K562 (cell line): Measurements from ENCODE around the gene DPP8. TPM values are rescaled to one million over a fixed set of nuclear protein-coding genes. Genes with fewer than 3 reads are reported as not detected.
A peak's percentile ranks its signal among the peaks of the same experiment; 100 is the strongest.

ENCODE experiments used
- DDX20 ChIP-seq: fragments of 450-650 bp; IDR thresholded peaks from 2 replicates; pipeline ENCODE4 v1.6.1; 2016; ENCODE audit warnings: missing genetic modification characterization, low read depth, mild to moderate bottlenecking, missing compliant biosample characterization, moderate library complexity
- FOXJ2 ChIP-seq: fragments of 200-800 bp; sonication (Bioruptor generic); IDR thresholded peaks from 2 replicates; pipeline ENCODE4 v1.6.1; 2016; ENCODE audit warnings: missing genetic modification characterization, missing compliant biosample characterization
- JUND ChIP-seq, 2 experiments: IDR thresholded peaks; 2 replicates in 1 of 2; 3 replicates in 1 of 2; pipeline ENCODE4 v1.6.1; 2011; ENCODE audit warnings: borderline replicate concordance in 2 of 2, low read depth in 2 of 2, low read length in 2 of 2, improper control_type of control experiment in 1 of 2, missing biosample characterization in 1 of 2, missing genetic modification characterization in 1 of 2, missing genetic modification reagents in 1 of 2
- PURB ChIP-seq: sonication (generic); formaldehyde crosslinking; IDR thresholded peaks from 2 replicates; pipeline ENCODE4 v1.9.0; 2021; ENCODE audit warnings: low read depth, mild to moderate bottlenecking, missing genetic modification reagents
- SIX5 ChIP-seq, 2 experiments: IDR thresholded peaks; 2 replicates each; pipeline ENCODE4 v1.6.1; 2011; ENCODE audit warnings: low read length in 2 of 2, borderline replicate concordance in 1 of 2, low read depth in 1 of 2, mild to moderate bottlenecking in 1 of 2, moderate library complexity in 1 of 2; ENCODE audit not compliant: insufficient read depth in 1 of 2
- TEAD1 ChIP-seq, 2 experiments: fragments of 450-650 bp in 1 of 2; sonication (generic) in 1 of 2; formaldehyde crosslinking; IDR thresholded peaks; 2 replicates each; pipeline versions ENCODE4 v1.4.0 to v1.8.0; 2020 to 2022; ENCODE audit warnings: mild to moderate bottlenecking in 2 of 2, missing genetic modification reagents in 1 of 2
- ZNF274 ChIP-seq: IDR thresholded peaks from 2 replicates; pipeline ENCODE4 v1.6.1; 2011; ENCODE audit warnings: low read depth, mild to moderate bottlenecking, low read length, moderate library complexity, borderline replicate concordance
- polyA plus RNA-seq, 8 experiments: library from polyadenylated mRNA; depleted of rRNA in 4 of 8; stranded (reverse) in 5 of 8; unstranded in 3 of 8; fragments of >200 nt; fragmentation: Nextera tagmentation in 2 of 8; fragmentation: Illumina TruSeq in 1 of 8; extraction: Ambion mirVana in 2 of 8; extraction: Trizol in 1 of 8; gene quantifications; 2 replicates each; pipeline versions ENCODE4 v1.2.1 to v1.2.3, GENCODE V29; 2011 to 2014; ENCODE audit warnings: inconsistent platforms in 1 of 8, missing spikeins in 1 of 8
- total RNA-seq, 7 experiments: library from RNA; depleted of rRNA in 6 of 7; stranded (reverse); fragments of >200 nt in 6 of 7; fragmentation: Illumina TruSeq in 2 of 7; extraction: Trizol in 2 of 7; gene quantifications; 2 replicates each; pipeline versions ENCODE4 v1.2.1 to v1.2.3, GENCODE V29; 2011 to 2021; ENCODE audit warnings: low replicate concordance in 1 of 7
- TF ChIP-seq, protein P1 (sequence below), 3 experiments: fragments of 200-800 bp in 1 of 3; fragments of 250-450 bp in 1 of 3; fragments of 450-650 bp in 1 of 3; sonication (Bioruptor Pico) in 1 of 3; sonication (Bioruptor generic) in 1 of 3; formaldehyde crosslinking in 1 of 3; IDR thresholded peaks; 2 replicates each; pipeline versions ENCODE4 v1.6.1 to v1.8.0; 2016 to 2022; ENCODE audit warnings: mild to moderate bottlenecking in 2 of 3, missing genetic modification characterization in 2 of 3, missing compliant biosample characterization in 1 of 3, moderate library complexity in 1 of 3
- TF ChIP-seq, protein P2 (sequence below): IDR thresholded peaks from 2 replicates; pipeline ENCODE4 v1.6.1; 2016; ENCODE audit warnings: missing genetic modification characterization, missing compliant biosample characterization
- TF ChIP-seq, protein P3 (sequence below): sonication (generic); formaldehyde crosslinking; IDR thresholded peaks from 2 replicates; pipeline ENCODE4 v1.8.1; 2023; ENCODE audit warnings: missing genetic modification reagents, mild to moderate bottlenecking, borderline replicate concordance
- TF ChIP-seq, protein P4 (sequence below): fragments of 450-650 bp; conservative IDR thresholded peaks from 2 replicates; pipeline ENCODE4 v1.6.1; 2016; ENCODE audit warnings: missing genetic modification characterization, low read depth, mild to moderate bottlenecking, missing compliant biosample characterization, moderate library complexity

The DPP8 gene
- total and polyA plus RNA-seq, 9 of the 15 experiments (the other 6 are each of a cell fraction or from before 2014, with no cell fraction given): 5.5 to 36.7 (median 20.7) TPM

DNA sequence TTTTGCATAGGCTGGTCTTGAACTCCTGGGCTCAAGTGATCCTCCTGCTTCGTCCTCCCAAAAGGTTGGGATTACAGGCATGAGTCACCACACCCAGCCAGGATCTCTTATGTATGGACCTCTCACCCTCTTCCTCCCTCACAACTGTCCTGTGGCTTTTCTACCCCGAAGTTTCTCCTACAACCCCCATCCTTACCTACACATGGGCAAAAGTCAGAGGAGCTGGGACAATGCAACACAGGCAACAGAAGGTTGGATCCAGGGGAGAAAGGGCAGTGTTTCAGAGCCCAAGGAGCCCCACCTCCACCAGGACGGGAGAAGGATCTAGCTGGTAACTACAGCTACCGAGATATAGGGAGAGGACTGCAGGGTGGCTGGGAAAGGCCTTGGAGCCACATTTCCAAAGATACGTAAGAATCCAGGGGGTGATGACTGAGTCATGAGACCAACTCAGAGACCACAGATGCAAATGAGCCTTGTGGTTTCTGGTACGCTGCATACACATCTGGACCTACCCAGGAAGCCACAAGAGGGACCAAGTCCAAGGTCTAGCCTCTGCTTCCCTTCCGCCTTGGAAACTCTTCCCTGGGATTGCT lies 108.4 kb downstream of the DPP8 start (continued):
- TF ChIP-seq, protein P1, sequence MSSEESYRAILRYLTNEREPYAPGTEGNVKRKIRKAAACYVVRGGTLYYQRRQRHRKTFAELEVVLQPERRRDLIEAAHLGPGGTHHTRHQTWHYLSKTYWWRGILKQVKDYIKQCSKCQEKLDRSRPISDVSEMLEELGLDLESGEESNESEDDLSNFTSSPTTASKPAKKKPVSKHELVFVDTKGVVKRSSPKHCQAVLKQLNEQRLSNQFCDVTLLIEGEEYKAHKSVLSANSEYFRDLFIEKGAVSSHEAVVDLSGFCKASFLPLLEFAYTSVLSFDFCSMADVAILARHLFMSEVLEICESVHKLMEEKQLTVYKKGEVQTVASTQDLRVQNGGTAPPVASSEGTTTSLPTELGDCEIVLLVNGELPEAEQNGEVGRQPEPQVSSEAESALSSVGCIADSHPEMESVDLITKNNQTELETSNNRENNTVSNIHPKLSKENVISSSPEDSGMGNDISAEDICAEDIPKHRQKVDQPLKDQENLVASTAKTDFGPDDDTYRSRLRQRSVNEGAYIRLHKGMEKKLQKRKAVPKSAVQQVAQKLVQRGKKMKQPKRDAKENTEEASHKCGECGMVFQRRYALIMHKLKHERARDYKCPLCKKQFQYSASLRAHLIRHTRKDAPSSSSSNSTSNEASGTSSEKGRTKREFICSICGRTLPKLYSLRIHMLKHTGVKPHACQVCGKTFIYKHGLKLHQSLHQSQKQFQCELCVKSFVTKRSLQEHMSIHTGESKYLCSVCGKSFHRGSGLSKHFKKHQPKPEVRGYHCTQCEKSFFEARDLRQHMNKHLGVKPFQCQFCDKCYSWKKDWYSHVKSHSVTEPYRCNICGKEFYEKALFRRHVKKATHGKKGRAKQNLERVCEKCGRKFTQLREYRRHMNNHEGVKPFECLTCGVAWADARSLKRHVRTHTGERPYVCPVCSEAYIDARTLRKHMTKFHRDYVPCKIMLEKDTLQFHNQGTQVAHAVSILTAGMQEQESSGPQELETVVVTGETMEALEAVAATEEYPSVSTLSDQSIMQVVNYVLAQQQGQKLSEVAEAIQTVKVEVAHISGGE (CRISPR knock-in tag; IDR thresholded peaks at IDR 0.05): peak in 1 of 3 experiments; percentile 54; a peak in 1 of 6 replicates
- TF ChIP-seq JUND (IDR thresholded peaks at IDR 0.05; ENCODE audit: borderline replicate concordance, low read depth, low read length) (peak; percentile 3; the same call in 1 of the 2 replicates), JUND (tag; IDR thresholded peaks at IDR 0.05; ENCODE audit: borderline replicate concordance, low read depth, low read length) (no peak), SIX5 (IDR thresholded peaks at IDR 0.05; ENCODE audit: borderline replicate concordance in 1 of 2, insufficient read depth in 1 of 2, low read depth in 1 of 2, low read length in 2 of 2) (no peak), TEAD1 (CRISPR knock-in tag; IDR thresholded peaks at IDR 0.05) (0 out of 4 replicates have a peak, but pooled peaks of 1 of the 2 experiments have one; percentile 19), ZNF274 (no peak), FOXJ2 (tag) (no peak), DDX20 (tag) (no peak), PURB (CRISPR knock-in tag) (no peak)
- TF ChIP-seq, protein P2, sequence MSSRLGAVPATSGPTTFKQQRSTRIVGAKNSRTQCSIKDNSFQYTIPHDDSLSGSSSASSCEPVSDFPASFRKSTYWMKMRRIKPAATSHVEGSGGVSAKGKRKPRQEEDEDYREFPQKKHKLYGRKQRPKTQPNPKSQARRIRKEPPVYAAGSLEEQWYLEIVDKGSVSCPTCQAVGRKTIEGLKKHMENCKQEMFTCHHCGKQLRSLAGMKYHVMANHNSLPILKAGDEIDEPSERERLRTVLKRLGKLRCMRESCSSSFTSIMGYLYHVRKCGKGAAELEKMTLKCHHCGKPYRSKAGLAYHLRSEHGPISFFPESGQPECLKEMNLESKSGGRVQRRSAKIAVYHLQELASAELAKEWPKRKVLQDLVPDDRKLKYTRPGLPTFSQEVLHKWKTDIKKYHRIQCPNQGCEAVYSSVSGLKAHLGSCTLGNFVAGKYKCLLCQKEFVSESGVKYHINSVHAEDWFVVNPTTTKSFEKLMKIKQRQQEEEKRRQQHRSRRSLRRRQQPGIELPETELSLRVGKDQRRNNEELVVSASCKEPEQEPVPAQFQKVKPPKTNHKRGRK (tag): no peak
- TF ChIP-seq, protein P3, sequence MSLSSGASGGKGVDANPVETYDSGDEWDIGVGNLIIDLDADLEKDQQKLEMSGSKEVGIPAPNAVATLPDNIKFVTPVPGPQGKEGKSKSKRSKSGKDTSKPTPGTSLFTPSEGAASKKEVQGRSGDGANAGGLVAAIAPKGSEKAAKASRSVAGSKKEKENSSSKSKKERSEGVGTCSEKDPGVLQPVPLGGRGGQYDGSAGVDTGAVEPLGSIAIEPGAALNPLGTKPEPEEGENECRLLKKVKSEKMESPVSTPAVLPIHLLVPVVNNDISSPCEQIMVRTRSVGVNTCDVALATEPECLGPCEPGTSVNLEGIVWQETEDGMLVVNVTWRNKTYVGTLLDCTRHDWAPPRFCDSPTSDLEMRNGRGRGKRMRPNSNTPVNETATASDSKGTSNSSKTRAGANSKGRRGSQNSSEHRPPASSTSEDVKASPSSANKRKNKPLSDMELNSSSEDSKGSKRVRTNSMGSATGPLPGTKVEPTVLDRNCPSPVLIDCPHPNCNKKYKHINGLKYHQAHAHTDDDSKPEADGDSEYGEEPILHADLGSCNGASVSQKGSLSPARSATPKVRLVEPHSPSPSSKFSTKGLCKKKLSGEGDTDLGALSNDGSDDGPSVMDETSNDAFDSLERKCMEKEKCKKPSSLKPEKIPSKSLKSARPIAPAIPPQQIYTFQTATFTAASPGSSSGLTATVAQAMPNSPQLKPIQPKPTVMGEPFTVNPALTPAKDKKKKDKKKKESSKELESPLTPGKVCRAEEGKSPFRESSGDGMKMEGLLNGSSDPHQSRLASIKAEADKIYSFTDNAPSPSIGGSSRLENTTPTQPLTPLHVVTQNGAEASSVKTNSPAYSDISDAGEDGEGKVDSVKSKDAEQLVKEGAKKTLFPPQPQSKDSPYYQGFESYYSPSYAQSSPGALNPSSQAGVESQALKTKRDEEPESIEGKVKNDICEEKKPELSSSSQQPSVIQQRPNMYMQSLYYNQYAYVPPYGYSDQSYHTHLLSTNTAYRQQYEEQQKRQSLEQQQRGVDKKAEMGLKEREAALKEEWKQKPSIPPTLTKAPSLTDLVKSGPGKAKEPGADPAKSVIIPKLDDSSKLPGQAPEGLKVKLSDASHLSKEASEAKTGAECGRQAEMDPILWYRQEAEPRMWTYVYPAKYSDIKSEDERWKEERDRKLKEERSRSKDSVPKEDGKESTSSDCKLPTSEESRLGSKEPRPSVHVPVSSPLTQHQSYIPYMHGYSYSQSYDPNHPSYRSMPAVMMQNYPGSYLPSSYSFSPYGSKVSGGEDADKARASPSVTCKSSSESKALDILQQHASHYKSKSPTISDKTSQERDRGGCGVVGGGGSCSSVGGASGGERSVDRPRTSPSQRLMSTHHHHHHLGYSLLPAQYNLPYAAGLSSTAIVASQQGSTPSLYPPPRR (CRISPR knock-in tag): no peak
- TF ChIP-seq, protein P4, sequence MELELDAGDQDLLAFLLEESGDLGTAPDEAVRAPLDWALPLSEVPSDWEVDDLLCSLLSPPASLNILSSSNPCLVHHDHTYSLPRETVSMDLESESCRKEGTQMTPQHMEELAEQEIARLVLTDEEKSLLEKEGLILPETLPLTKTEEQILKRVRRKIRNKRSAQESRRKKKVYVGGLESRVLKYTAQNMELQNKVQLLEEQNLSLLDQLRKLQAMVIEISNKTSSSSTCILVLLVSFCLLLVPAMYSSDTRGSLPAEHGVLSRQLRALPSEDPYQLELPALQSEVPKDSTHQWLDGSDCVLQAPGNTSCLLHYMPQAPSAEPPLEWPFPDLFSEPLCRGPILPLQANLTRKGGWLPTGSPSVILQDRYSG (tag): no peak
